ENCODE measurements around the gene SLFN14.
"Not testable (repeated sequence)": the region's sequence is repeated elsewhere in the genome, so short reads cannot be mapped to it uniquely, and the experiment has no call there.

The SLFN14 gene

DNA sequence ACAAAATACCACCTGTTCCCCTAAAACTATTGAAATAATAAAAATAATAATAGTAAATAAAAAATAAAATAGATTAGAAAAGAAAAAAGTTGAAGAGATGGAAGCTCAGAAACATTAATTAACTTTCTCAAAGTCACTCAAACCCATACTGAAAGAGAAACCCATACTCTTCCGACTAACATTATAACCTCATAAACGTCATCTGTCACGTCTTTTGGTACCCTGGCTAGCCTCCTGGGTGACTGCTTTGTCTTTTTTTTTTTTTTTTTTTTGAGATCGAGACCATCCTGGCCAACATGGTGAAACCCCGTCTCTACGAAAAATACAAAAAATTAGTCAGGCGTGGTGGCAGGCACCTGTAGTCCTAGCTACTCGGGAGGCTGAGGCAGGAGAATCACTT is 30.8 kb downstream of the SLFN14 start:
- Histone ChIP-seq H3K4me3 (ENCODE audit: low read depth, low read length) (no peak overlapping the region), H3K27ac (no peak overlapping the region), H3K27me3 (replicated peaks) (no peaks in the 10 kb centered on the region), H3K36me3 (replicated peaks) (no peaks in the 10 kb centered on the region)
- TF ChIP-seq, protein P1, sequence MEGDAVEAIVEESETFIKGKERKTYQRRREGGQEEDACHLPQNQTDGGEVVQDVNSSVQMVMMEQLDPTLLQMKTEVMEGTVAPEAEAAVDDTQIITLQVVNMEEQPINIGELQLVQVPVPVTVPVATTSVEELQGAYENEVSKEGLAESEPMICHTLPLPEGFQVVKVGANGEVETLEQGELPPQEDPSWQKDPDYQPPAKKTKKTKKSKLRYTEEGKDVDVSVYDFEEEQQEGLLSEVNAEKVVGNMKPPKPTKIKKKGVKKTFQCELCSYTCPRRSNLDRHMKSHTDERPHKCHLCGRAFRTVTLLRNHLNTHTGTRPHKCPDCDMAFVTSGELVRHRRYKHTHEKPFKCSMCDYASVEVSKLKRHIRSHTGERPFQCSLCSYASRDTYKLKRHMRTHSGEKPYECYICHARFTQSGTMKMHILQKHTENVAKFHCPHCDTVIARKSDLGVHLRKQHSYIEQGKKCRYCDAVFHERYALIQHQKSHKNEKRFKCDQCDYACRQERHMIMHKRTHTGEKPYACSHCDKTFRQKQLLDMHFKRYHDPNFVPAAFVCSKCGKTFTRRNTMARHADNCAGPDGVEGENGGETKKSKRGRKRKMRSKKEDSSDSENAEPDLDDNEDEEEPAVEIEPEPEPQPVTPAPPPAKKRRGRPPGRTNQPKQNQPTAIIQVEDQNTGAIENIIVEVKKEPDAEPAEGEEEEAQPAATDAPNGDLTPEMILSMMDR (IDR thresholded peaks at IDR 0.05; ENCODE audit: low read depth, low read length, missing control alignments) = no peak
- in situ Hi-C loops (cut with HindIII; ENCODE audit: low pct_ligation_motif_present, low sequenced_read_pairs) = loop anchor here (25.0 kb wide), 1 partner anchor 218 kb away; no protein-coding TSS in a partner anchor
- no peak for DNase-seq

DNA sequence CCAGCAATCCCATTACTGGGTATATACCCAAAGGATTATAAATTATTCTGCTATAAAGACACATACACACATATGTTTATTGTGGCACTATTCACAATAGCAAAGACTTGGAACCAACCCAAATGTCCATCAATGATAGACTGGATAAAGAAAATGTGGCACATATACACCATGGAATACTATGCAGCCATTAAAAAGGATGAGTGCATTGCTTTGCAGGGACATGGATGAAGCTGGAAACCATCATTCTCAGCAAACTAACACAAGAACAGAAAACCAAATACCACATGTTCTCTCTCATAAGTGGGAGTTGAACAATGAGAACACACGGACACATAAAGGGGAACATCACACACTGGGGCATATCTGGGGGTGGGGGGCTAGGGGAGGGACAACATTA is 31.3 kb downstream of the SLFN14 start:
- H3K4me3 ChIP-seq (ENCODE audit: low read depth, low read length); H3K27ac ChIP-seq; DNase-seq; H3K27me3 ChIP-seq (replicated peaks); H3K36me3 ChIP-seq (replicated peaks): not testable (repeated sequence)
- in situ Hi-C loops (cut with HindIII; ENCODE audit: low pct_ligation_motif_present, low sequenced_read_pairs) = loop anchor here (25.0 kb wide), 1 partner anchor 217 kb away; no protein-coding TSS in a partner anchor

DNA sequence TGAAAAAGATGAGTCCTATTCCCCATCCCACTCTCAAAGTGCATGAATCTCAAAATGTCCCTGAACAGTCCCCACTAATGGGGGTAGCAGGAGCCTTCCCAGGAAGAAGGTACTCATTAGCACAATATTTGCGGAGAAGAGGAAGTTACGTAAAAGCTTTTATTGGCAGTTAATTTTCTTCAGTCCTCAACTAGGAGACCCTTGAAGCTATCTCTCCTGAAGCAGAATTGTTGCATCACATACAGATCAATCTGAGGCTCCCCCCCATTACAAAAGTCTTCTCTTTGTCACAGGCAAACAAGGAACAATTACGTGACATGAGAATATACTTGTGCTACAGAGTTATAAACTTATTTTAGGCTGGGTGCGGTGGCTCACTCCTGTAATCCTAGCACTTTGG is 37.3 kb downstream of the SLFN14 start:
- TF ChIP-seq, protein P1 (IDR thresholded peaks at IDR 0.05; ENCODE audit: low read depth, low read length, missing control alignments) = no peak
- no peak for DNase-seq
- in situ Hi-C loops (cut with HindIII; ENCODE audit: low pct_ligation_motif_present, low sequenced_read_pairs) = no loop called here
- Histone ChIP-seq H3K4me3 (ENCODE audit: low read depth, low read length) (no peak overlapping the region), H3K27ac (no peak overlapping the region), H3K27me3 (replicated peaks) (no peaks in the 10 kb centered on the region), H3K36me3 (replicated peaks) (no peaks in the 10 kb centered on the region)

DNA sequence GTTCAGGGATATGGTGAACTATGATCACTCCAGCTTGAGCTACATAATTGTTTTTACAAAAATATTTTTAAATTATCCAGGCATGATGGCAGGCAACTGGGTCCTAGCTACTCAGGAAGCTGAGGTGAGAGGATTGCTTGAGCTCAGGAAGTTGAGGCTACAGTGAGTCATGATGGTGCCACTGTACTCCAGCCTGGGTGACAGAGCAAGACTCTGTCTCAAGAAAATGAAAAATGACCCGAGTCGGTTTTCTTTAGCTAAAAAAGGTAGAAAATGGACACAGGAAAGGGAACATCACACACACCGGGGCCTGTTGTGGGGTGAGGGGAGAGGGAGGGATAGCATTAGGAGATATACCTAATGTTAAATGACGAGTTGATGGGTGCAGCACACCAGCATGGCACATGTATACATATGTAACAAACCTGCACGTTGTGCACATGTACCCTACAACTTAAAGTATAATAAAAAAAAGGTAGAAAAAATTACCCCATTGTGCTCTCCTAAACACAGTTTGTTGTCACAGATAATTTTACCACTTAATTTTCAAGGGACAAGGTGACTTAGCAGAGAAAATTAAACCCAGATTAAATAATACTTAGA is 38.9 kb downstream of the SLFN14 start:
- H3K27me3 ChIP-seq (replicated peaks); DNase-seq; H3K4me3 ChIP-seq (ENCODE audit: low read depth, low read length); H3K36me3 ChIP-seq (replicated peaks); H3K27ac ChIP-seq; in situ Hi-C loops (cut with HindIII; ENCODE audit: low pct_ligation_motif_present, low sequenced_read_pairs): not testable (repeated sequence)

DNA sequence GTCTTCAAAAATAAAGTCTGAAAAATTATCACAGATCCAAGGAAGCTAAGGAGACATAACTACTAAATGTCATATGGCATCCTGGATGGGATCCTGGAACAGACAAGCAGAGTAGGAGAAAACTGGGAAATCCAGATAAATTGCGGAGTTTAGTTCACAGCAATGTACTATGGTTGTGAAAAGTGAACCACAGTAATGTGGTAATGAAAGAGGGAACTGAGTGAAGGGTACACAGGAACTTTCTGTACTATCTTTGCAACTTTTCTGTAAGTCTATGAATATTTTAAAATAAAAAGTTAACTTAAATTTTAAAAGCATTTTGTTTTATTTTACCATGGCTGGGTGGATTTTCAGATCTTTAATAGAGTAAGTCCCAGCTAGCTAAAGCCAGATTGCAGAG is 39.5 kb downstream of the SLFN14 start:
- in situ Hi-C loops (cut with HindIII; ENCODE audit: low pct_ligation_motif_present, low sequenced_read_pairs) = no loop called here
- H3K4me3 ChIP-seq (ENCODE audit: low read depth, low read length) = no peak overlapping the region
- H3K27ac ChIP-seq = no peak overlapping the region

DNA sequence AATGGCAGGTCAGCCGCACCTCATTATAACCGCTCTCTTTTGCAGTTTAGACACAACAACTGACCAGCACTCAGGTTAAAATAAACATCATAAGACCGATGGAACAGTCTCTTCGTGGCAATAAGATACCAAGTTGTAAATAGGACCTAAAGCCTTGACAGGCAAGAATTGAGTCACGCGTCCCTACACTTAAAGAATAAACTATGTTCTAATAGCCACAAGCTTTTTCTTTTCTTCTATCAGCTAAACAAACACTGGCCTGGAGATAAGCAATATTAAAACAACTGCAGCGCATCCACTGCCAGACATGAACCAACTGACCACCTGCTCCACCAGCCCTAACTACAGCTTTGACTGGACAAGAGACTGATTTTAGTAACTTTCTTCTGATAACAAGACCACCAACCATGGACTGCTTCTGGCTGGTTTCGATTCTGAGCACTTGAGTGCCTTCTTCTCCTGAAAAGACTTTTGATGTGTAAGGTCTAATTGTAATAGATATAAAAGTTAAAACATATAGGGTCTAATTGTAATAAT is 40.6 kb downstream of the SLFN14 start:
- in situ Hi-C loops (cut with HindIII; ENCODE audit: low pct_ligation_motif_present, low sequenced_read_pairs) = no loop called here
- peaks cover 5% of the 10 kb centered on the region for H3K27me3 ChIP-seq (replicated peaks)
- H3K27ac ChIP-seq = no peak overlapping the region
- H3K36me3 ChIP-seq (replicated peaks) = no peaks in the 10 kb centered on the region
- H3K4me3 ChIP-seq (ENCODE audit: low read depth, low read length) = no peak overlapping the region
- no peak for DNase-seq
- TF ChIP-seq, protein P1 (IDR thresholded peaks at IDR 0.05; ENCODE audit: low read depth, low read length, missing control alignments) = no peak

More for the DNA sequence above, 39.5 kb downstream of the SLFN14 start:
- TF ChIP-seq, protein P1 (IDR thresholded peaks at IDR 0.05; ENCODE audit: low read depth, low read length, missing control alignments) = no peak
- Histone ChIP-seq H3K27me3 (replicated peaks) (peaks cover 3% of the 10 kb centered on the region), H3K36me3 (replicated peaks) (no peaks in the 10 kb centered on the region)
- no peak for DNase-seq

DNA sequence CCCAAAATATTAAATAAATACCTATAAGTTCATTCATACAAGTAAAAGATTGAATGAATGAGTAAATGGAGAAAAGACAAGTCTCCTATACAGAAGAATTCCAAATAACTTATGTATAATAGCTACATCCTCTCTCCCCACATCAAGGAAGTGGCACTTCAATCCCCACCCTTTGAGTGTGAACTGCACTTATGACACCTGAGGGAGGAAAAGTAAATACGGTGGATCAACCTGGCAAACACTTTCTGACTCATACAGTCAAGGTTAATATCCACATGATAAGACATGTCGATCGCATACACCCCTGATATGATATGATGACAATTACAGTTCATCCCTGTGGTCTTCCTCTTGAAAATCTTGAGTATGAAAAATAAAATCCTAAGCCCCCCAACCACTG is 41.2 kb downstream of the SLFN14 start:
- H3K4me3 ChIP-seq (ENCODE audit: low read depth, low read length) = no peak overlapping the region
- no peak overlapping the region for H3K27ac ChIP-seq
- in situ Hi-C loops (cut with HindIII; ENCODE audit: low pct_ligation_motif_present, low sequenced_read_pairs) = no loop called here
- TF ChIP-seq, protein P1 (IDR thresholded peaks at IDR 0.05; ENCODE audit: low read depth, low read length, missing control alignments) = no peak
- peaks cover 9% of the 10 kb centered on the region for H3K27me3 ChIP-seq (replicated peaks)
- DNase-seq = no peak
- H3K36me3 ChIP-seq (replicated peaks) = no peaks in the 10 kb centered on the region

DNA sequence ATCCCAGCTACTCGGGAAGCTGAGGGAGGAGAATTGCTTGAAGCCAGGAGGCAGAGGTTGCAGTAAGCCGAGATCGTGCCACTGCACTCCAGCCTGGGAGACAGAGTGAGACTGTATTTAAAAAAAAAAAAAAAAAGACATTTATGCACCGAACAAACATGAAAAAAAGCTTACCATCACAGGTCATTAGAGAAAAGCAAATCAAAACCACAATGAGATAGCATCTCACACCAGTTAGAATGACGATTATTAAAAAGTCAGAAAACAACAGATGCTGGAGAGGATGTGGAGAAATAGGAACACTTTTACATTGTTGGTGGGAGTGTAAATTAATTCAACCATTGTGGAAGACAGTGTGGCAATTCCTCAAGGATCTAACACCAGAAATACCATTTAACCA is 42.2 kb downstream of the SLFN14 start:
- H3K27me3 ChIP-seq (replicated peaks) = peaks cover 19% of the 10 kb centered on the region
- DNase-seq; in situ Hi-C loops (cut with HindIII; ENCODE audit: low pct_ligation_motif_present, low sequenced_read_pairs); H3K4me3 ChIP-seq (ENCODE audit: low read depth, low read length); H3K27ac ChIP-seq; H3K36me3 ChIP-seq (replicated peaks): not testable (repeated sequence)
